Rectal smooth muscle tissue (tissue), 1 donor: ENCODE results near the gene NEGR1.
A peak's percentile ranks its signal among the peaks of the same experiment; 100 is the strongest.

ENCODE experiments used
- H3K27ac ChIP-seq: one replicate; pipeline ENCODE4 v1.7.0; 2013; ENCODE audit warnings: low read depth, low read length, inconsistent platforms
- H3K27me3 ChIP-seq: one replicate; pipeline ENCODE4 v1.7.0; 2013; ENCODE audit warnings: low read length; ENCODE audit not compliant: control insufficient read depth, insufficient read depth
- H3K36me3 ChIP-seq: one replicate; pipeline ENCODE4 v1.7.0; 2013; ENCODE audit warnings: low read length; ENCODE audit not compliant: control insufficient read depth, insufficient read depth
- H3K4me1 ChIP-seq: one replicate; pipeline ENCODE4 v1.7.0; 2013; ENCODE audit warnings: low read length; ENCODE audit not compliant: control insufficient read depth, insufficient read depth
- H3K4me3 ChIP-seq: one replicate; pipeline ENCODE4 v1.7.0; 2013; ENCODE audit warnings: low read length
- H3K9ac ChIP-seq: one replicate; pipeline ENCODE4 v1.7.0; 2013; ENCODE audit warnings: low read length

NEGR1 gene

GRCh38 chr1:71565262-71565661 is 717.1 kb downstream of the NEGR1 start:
- H3K27ac ChIP-seq, result no peak overlapping the region

GRCh38 chr1:71562298-71562697 is 720.0 kb downstream of the NEGR1 start:
- Histone ChIP-seq H3K36me3 (no peaks in the 10 kb centered on the region), H3K4me3 (no peak overlapping the region), H3K9ac (no peak overlapping the region), H3K27ac (peak overlapping the region; percentile 24), H3K4me1 (peaks cover 10% of the 10 kb centered on the region), H3K27me3 (no peaks in the 10 kb centered on the region)

More at GRCh38 chr1:71565262-71565661, 717.1 kb downstream of the NEGR1 start:
- H3K27me3 ChIP-seq, result no peaks in the 10 kb centered on the region
- peaks cover 10% of the 10 kb centered on the region for H3K4me1 ChIP-seq
- no peaks in the 10 kb centered on the region for H3K36me3 ChIP-seq
- H3K9ac ChIP-seq, result no peak overlapping the region
- H3K4me3 ChIP-seq, result no peak overlapping the region

- no peak overlapping the region for H3K9ac ChIP-seq
- peaks cover 10% of the 10 kb centered on the region for H3K4me1 ChIP-seq
- H3K4me3 ChIP-seq, result no peak overlapping the region
- H3K27me3 ChIP-seq, result no peaks in the 10 kb centered on the region
- H3K36me3 ChIP-seq, result no peaks in the 10 kb centered on the region
- H3K27ac ChIP-seq, result no peak overlapping the region
These were observed 720.6 kb downstream of the NEGR1 start for GRCh38 chr1:71561729-71562128.

DNA sequence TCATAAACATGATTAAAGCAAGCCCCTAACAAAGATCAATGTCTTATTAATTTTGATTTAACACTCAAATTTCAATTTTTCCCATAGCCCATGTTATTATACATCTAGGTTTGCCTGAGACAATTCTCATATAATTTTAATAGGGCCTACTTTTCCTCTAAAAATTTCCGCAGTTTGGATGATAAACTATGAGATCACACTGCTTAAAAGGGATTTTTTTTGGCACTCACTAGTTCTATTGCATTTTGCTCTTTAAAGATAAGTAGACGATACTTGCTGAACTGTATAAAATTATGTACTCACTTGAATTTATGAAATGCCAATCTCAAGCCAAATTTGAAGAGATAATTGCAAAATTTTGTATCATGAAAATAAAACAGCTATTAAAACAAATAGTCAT is 721.1 kb downstream of the NEGR1 start:
- no peak overlapping the region for H3K27ac ChIP-seq

DNA sequence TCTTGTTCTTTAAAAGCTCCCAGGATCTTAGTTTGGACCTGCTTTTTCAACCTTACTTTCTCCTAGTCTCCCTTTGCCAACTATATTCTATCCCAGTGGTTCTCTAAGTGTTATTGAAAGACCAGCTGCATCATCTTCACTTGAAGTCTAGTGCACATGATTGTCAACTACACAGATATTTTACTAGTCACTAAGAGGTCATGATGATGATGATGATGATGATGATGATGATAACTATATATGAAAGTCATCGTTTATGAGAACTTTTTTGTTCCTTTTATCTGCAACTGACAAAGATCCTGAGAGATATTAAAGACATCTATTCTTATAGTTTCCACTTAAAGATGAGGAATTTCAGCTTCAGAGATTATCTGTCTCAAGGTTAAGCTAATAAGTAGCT is 722.5 kb downstream of the NEGR1 start:
- no peaks in the 10 kb centered on the region for H3K36me3 ChIP-seq
- no peak overlapping the region for H3K27ac ChIP-seq
- H3K4me1 ChIP-seq, result peaks cover 4% of the 10 kb centered on the region
- no peaks in the 10 kb centered on the region for H3K27me3 ChIP-seq
- no peak overlapping the region for H3K9ac ChIP-seq
- no peak overlapping the region for H3K4me3 ChIP-seq

More for the DNA sequence above, 721.1 kb downstream of the NEGR1 start:
- Histone ChIP-seq H3K4me3 (no peak overlapping the region), H3K27me3 (no peaks in the 10 kb centered on the region), H3K4me1 (peaks cover 10% of the 10 kb centered on the region), H3K9ac (no peak overlapping the region), H3K36me3 (no peaks in the 10 kb centered on the region)

- Histone ChIP-seq H3K27me3 (no peaks in the 10 kb centered on the region), H3K36me3 (no peaks in the 10 kb centered on the region), H3K4me1 (peaks cover 4% of the 10 kb centered on the region), H3K4me3 (no peak overlapping the region), H3K9ac (no peak overlapping the region), H3K27ac (no peak overlapping the region)
These were observed 725.2 kb downstream of the NEGR1 start for GRCh38 chr1:71557138-71557537.

DNA sequence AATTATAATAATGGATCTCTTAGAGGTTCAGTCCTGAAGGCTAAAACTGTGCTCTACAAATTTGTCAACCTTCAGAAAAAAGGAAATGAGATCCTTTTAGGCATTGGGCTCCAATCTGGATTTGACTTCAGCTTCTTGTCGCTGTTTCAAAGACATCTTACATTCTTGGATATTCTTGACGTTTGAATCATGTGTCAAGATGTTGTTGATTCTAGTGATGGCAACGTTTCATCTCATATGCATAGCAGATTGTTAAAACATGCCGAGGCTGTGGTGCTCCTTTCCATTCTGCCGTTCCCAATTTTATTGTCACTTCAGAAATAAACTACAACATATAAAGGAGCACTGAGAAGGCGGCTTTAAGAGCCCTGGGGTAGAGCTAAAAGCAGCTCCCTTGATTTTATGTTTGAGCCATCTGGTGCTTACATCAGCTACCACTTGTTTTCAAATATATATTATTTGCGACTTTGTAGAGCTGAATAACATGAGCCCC is 733.9 kb downstream of the NEGR1 start:
- no peaks in the 10 kb centered on the region for H3K4me1 ChIP-seq
- no peak overlapping the region for H3K27ac ChIP-seq
- no peak overlapping the region for H3K4me3 ChIP-seq
- H3K9ac ChIP-seq, result no peak overlapping the region
- no peaks in the 10 kb centered on the region for H3K27me3 ChIP-seq
- no peaks in the 10 kb centered on the region for H3K36me3 ChIP-seq

GRCh38 chr1:71542155-71542554 is 740.2 kb downstream of the NEGR1 start:
- no peaks in the 10 kb centered on the region for H3K27me3 ChIP-seq
- H3K4me3 ChIP-seq, result no peak overlapping the region
- H3K36me3 ChIP-seq, result no peaks in the 10 kb centered on the region
- no peaks in the 10 kb centered on the region for H3K4me1 ChIP-seq
- H3K27ac ChIP-seq, result no peak overlapping the region
- H3K9ac ChIP-seq, result no peak overlapping the region

- Histone ChIP-seq H3K4me1 (no peaks in the 10 kb centered on the region), H3K27ac (no peak overlapping the region)
These were observed 748.4 kb downstream of the NEGR1 start for GRCh38 chr1:71533950-71534349.

DNA sequence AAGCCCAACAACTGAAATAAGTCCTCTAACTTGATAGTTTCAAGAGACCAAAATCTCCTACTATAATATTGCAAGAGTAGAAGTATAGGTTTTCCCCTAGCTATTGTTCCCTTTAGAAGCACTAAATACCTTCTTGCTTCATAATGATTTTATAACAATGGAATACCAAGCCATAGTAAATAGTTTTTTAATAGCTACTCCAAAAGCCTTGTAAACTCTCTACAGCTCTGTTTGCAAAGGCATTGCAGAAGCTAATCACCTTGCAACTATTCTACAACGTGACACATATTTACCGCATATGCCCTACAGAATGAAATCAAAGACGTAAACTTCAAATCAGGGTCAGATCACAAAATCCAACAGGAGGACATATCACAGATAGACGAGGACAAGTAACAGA is 750.0 kb downstream of the NEGR1 start:
- Histone ChIP-seq H3K27ac (no peak overlapping the region), H3K27me3 (no peaks in the 10 kb centered on the region), H3K9ac (no peak overlapping the region), H3K36me3 (no peaks in the 10 kb centered on the region), H3K4me3 (no peak overlapping the region), H3K4me1 (no peaks in the 10 kb centered on the region)

More at GRCh38 chr1:71533950-71534349, 748.4 kb downstream of the NEGR1 start:
- no peaks in the 10 kb centered on the region for H3K27me3 ChIP-seq
- H3K9ac ChIP-seq, result no peak overlapping the region
- H3K36me3 ChIP-seq, result no peaks in the 10 kb centered on the region
- H3K4me3 ChIP-seq, result no peak overlapping the region

- no peaks in the 10 kb centered on the region for H3K27me3 ChIP-seq
- no peak overlapping the region for H3K4me3 ChIP-seq
- H3K36me3 ChIP-seq, result no peaks in the 10 kb centered on the region
- H3K4me1 ChIP-seq, result no peaks in the 10 kb centered on the region
- H3K9ac ChIP-seq, result no peak overlapping the region
- H3K27ac ChIP-seq, result no peak overlapping the region
These were observed 755.5 kb downstream of the NEGR1 start for GRCh38 chr1:71526824-71527223.

DNA sequence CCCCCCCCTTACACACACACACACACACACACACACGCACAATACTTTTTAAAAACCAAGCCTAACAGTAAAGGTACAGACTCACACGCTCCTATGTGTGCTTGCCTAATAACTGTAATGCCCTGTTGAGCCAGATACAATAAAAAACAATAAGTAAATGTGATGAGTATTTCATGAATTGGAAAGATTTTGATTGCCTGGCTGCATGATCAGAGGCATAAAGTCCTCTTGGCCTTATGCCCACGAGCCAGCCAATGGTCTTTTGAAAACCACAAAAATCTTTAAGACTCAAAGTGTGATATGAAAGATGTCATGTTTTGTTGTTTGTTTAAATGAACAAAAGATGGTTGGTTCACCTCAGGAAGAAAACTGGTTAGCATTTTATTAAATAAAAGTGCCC is 759.6 kb downstream of the NEGR1 start:
- no peaks in the 10 kb centered on the region for H3K4me1 ChIP-seq
- no peak overlapping the region for H3K9ac ChIP-seq
- H3K27ac ChIP-seq, result no peak overlapping the region
- H3K27me3 ChIP-seq, result no peaks in the 10 kb centered on the region
- H3K4me3 ChIP-seq, result no peak overlapping the region
- no peaks in the 10 kb centered on the region for H3K36me3 ChIP-seq

DNA sequence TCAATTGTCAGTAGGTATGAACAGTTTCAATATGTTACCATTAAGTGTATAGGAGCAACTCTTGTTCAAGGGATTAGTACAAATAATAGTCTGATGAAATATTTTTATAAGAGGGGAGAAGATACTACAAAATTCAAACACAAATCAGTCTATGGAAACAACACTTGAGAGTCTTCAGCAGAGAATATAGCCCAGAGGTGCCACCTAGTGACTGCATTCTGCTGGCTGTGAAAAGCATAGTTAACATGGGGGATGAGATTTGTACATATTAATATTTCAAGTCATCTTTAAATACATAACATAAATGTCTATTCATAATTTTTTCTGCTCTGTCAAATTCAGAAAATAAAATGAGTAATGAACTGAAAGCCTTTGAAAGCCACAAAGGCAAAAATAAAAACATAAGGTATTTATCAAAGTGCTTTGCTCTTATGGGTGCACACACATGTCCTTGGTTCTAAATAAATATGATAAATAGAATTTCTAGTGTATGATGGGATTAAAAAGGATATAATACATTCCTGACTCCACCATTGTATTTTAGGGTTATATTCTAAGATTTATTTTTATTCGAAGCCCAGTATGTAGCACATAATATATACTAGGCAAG is 760.6 kb downstream of the NEGR1 start:
- no peaks in the 10 kb centered on the region for H3K4me1 ChIP-seq
- no peak overlapping the region for H3K4me3 ChIP-seq
- no peaks in the 10 kb centered on the region for H3K27me3 ChIP-seq
- H3K27ac ChIP-seq, result no peak overlapping the region
- H3K36me3 ChIP-seq, result no peaks in the 10 kb centered on the region
- H3K9ac ChIP-seq, result no peak overlapping the region
